ENCODE measurements around the gene ATP9A.
"Not testable (repeated sequence)": the region's sequence is repeated elsewhere in the genome, so short reads cannot be mapped to it uniquely, and the experiment has no call there.

The ATP9A gene

DNA sequence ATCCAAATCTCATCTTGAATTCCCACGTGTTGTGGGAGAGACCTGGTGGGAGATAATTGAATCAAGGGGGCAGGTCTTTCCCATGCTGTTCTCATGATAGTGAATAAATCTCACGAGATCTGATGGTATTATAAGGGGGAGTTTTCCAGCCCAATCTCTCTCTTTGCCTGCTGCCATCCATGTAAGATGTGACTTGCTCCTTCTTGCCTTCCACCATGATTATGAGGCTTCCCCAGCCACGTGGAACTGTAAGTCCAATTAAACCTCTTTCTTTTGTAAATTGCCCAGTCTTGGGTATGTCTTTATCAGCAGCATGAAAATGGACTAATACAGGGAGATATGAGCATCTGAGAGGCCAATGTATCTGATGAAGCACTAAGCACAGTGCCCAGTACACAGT lies 199.7 kb downstream of the ATP9A start:
- DNase-seq (ENCODE audit: low spot score in 2 of 2); H3K36me3 ChIP-seq (replicated peaks); H3K27me3 ChIP-seq (ENCODE audit: low read depth); H3K9me3 ChIP-seq; in situ Hi-C loops (cut with MboI; ENCODE audit: low sequenced_read_pairs); H3K4me1 ChIP-seq; H3K4me3 ChIP-seq: not testable (repeated sequence)

DNA sequence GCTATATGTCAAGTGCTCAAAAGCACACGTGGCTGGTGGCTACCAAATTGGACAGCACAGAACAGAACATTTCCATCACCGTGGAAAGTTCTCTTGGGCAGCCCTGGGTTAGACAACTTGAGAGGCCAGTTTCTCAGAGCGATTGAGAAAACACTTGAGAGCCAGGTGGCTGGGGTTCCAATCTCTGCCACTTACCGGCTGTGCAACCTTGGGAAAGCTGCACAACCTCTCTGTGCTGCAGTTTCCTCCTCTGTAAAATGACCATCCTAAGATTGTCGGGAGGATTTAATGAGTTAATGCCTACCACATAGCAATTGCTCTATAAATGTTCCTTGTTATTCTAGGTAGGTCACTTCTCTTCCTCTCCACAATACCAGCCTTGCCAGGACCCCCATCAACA lies 200.6 kb downstream of the ATP9A start:
- H3K4me1 ChIP-seq: peaks cover 8% of the 10 kb centered on the region
- in situ Hi-C loops (cut with MboI; ENCODE audit: low sequenced_read_pairs): no loop called here
- H3K4me3 ChIP-seq: no peak overlapping the region
- no peaks in the 10 kb centered on the region for H3K9me3 ChIP-seq
- no peaks in the 10 kb centered on the region for H3K27me3 ChIP-seq (ENCODE audit: low read depth)
- DNase-seq (ENCODE audit: low spot score in 2 of 2): no peak
- no peaks in the 10 kb centered on the region for H3K36me3 ChIP-seq (replicated peaks)

DNA sequence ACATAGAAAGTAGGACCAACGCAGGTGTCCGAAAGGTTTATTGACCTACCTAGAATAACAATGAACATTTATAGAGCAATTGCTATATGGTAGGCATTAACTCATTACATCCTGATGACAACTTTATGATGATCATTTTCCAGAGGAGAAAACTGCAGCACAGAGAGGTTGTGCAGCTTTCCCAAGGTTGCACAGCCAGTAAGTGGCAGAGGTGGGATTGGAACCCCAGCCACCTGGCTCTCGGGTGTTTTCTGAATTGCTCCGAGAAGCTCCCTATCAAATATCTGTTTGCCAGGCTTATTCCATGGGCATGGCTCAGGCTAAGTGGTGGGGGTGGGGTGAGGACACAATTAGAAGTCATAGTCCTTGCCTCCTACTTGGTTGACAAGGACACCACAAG lies 201.6 kb downstream of the ATP9A start:
- H3K4me1 ChIP-seq: peaks cover 12% of the 10 kb centered on the region
- H3K4me3 ChIP-seq: no peak overlapping the region
- H3K36me3 ChIP-seq (replicated peaks): no peaks in the 10 kb centered on the region
- no peaks in the 10 kb centered on the region for H3K9me3 ChIP-seq
- DNase-seq (ENCODE audit: low spot score in 2 of 2): no peak
- no peaks in the 10 kb centered on the region for H3K27me3 ChIP-seq (ENCODE audit: low read depth)
- in situ Hi-C loops (cut with MboI; ENCODE audit: low sequenced_read_pairs): no loop called here

DNA sequence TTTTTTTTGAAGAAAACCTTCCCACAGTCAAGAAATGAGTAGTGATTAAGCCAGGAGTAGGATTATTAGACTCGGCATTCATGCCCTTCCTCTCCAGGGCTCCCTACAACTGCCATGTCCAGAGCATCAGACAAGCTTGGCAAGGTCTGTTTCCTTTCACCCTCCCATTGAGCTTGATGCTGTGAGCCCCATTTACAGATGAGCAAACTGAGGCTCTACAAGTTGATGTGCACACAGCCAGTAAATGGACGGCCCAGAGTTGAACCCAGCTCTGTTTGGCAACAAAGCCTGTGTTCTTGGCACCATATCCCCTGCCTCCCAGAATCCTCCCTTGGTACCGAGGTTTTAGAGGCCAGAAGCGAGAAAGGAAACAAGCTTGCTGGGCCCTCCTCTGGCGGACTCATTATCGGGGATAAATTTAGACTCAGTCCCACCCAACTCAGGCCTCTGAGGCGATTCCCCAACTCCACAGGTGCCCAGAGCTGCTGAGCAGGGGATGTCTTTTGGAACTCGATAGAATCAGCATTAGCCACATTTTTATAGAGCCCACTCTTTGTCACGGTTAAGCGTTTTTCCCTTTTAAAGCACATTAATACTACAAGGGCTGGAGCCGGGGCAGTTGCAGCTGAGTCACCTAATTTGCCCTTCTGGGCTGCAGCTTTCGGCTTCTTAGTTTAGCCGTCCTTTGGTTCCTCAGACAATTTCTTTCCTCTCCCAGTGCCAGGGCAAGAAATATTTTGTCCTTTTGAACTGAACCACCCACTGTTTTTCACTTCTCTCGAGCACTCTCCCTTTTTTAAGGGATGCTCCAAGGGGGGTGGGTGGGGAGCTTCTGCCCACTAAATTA lies 202.7 kb downstream of the ATP9A start:
- DNase-seq (ENCODE audit: low spot score in 2 of 2): no peak
- H3K27me3 ChIP-seq (ENCODE audit: low read depth): no peaks in the 10 kb centered on the region
- no peaks in the 10 kb centered on the region for H3K36me3 ChIP-seq (replicated peaks)
- H3K9me3 ChIP-seq: no peaks in the 10 kb centered on the region
- peaks cover 18% of the 10 kb centered on the region for H3K4me1 ChIP-seq
- H3K4me3 ChIP-seq: no peak overlapping the region
- in situ Hi-C loops (cut with MboI; ENCODE audit: low sequenced_read_pairs): no loop called here

DNA sequence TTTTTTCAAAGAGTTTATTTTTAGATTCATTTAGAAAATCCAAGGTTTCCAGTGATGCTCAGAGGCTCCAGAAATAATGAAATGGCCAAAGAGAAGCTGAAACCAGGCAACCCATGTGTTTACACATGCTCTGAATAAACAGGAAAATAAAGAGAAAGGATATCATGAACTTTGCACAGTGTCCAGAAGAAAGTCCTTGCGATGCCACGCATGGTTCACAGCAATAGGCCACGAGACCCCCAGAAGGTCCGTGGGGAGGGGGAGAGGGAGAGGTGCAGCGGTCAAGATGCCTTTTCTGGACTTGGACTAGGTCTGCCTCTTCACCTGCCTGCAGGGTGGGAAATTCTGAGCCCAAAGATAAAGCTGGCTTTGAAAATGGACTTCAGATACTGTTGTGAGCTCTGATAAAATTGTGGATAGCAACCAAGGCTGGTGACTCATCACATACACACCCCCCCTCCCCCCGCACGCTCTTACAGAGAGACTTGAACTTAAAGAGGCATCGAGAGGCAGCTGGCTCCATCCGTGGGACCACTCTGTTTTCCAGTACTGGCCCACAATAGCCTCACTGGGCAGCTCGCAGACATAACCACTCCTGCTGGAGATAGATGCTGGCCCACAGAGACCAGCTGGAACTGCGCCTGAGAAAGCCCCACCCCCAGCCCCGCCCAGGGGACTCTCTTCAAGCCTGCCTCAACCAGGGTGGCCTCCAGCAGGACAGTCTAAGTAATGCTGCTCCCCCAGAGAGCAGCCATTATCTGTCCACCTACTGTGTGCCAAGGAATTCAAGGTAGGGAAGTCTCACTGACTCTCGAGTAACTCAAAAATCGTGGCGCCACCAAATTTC lies 204.5 kb downstream of the ATP9A start:
- peaks cover 20% of the 10 kb centered on the region for H3K4me1 ChIP-seq
- H3K9me3 ChIP-seq: no peaks in the 10 kb centered on the region
- DNase-seq (ENCODE audit: low spot score in 2 of 2): peak in 1 of 2 experiments; percentile 69
- H3K36me3 ChIP-seq (replicated peaks): no peaks in the 10 kb centered on the region
- no peaks in the 10 kb centered on the region for H3K27me3 ChIP-seq (ENCODE audit: low read depth)
- in situ Hi-C loops (cut with MboI; ENCODE audit: low sequenced_read_pairs): no loop called here
- no peak overlapping the region for H3K4me3 ChIP-seq

DNA sequence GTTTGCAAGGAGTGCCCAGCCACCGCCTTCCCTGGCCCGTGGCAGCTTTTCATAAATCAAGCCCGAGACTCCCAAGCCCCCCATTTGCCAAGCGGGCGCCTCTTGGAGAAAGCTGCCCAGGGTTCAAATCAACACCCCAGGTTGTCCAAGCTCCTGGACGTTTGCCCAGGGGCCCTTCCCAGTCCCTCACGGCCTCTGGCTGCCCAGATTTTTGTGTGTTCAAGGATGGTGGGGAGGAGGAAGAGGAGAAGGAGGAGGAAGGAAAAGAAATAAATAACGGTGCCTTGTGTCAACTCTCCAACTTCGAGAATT lies 205.1 kb downstream of the ATP9A start:
- Histone ChIP-seq H3K9me3 (no peaks in the 10 kb centered on the region), H3K4me3 (peak overlapping the region; percentile 34), H3K27me3 (ENCODE audit: low read depth) (no peaks in the 10 kb centered on the region), H3K36me3 (replicated peaks) (no peaks in the 10 kb centered on the region), H3K4me1 (peaks cover 20% of the 10 kb centered on the region)
- DNase-seq (ENCODE audit: low spot score in 2 of 2): no peak
- in situ Hi-C loops (cut with MboI; ENCODE audit: low sequenced_read_pairs): no loop called here

DNA sequence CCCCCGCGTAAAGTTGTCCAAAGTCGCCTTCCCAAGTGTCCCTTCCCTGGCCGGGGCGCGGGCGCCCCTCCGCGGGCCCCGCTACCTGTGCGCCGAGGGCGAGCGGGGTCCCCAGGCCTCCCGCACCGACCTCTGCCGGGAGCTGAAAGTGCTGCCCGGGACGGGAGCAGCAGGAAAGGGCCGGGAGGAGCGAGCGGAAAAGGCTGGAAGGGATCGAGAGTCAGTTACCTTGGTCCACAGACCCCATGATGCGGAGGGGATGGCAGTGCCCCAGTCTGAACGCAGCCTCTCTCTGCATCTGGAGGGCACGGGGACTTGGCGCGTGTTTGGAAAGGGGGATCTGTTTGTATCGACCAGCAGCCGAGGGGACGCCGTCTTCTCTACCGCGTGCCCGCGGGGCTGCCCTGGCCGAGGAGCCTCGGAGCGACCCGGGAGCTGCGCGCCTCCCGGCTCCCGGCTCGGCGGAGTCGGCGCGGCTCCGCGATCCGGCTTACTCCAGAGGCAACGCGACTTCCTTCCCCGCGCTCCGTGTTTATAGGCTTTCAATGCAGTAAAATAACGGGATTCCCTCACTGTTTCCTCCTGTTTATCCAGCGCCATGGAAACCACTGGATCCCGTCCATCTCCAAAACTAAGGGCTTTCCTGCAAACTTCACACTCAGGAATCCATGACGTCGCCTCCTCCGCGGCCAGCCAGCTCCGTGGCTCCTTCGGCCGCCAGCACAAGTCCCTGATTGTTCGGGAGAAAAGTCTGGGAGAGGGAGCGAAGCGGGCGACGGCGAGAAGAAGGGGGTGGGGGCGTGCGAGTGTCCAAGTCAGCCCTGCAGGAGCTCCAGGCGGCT lies 205.6 kb downstream of the ATP9A start:
- in situ Hi-C loops (cut with MboI; ENCODE audit: low sequenced_read_pairs): no loop called here
- Histone ChIP-seq H3K27me3 (ENCODE audit: low read depth) (no peaks in the 10 kb centered on the region), H3K4me3 (peak overlapping the region; percentile 34), H3K36me3 (replicated peaks) (no peaks in the 10 kb centered on the region), H3K9me3 (no peaks in the 10 kb centered on the region), H3K4me1 (peaks cover 20% of the 10 kb centered on the region)
- peak; percentile 50 to 75 for DNase-seq (ENCODE audit: low spot score in 2 of 2)

DNA sequence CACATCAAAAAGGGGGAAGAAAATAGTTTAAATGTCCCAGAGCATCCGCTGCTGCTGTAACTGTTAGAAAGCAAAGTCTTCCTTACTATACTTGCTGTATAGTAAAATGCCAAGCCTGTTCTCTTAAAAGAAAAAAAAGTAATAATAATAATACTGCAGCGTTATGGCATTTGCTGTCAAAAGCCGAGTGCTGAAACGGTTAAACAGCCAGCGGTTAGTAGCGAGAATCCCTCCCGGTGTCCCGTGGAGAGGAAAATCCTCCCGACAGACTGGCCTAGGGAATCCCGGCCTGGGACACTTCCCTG lies 206.2 kb downstream of the ATP9A start:
- Histone ChIP-seq H3K36me3 (replicated peaks) (no peaks in the 10 kb centered on the region), H3K4me3 (peak overlapping the region; percentile 34), H3K9me3 (no peaks in the 10 kb centered on the region), H3K27me3 (ENCODE audit: low read depth) (no peaks in the 10 kb centered on the region), H3K4me1 (peaks cover 20% of the 10 kb centered on the region)
- in situ Hi-C loops (cut with MboI; ENCODE audit: low sequenced_read_pairs): no loop called here
- DNase-seq (ENCODE audit: low spot score in 2 of 2): no peak

DNA sequence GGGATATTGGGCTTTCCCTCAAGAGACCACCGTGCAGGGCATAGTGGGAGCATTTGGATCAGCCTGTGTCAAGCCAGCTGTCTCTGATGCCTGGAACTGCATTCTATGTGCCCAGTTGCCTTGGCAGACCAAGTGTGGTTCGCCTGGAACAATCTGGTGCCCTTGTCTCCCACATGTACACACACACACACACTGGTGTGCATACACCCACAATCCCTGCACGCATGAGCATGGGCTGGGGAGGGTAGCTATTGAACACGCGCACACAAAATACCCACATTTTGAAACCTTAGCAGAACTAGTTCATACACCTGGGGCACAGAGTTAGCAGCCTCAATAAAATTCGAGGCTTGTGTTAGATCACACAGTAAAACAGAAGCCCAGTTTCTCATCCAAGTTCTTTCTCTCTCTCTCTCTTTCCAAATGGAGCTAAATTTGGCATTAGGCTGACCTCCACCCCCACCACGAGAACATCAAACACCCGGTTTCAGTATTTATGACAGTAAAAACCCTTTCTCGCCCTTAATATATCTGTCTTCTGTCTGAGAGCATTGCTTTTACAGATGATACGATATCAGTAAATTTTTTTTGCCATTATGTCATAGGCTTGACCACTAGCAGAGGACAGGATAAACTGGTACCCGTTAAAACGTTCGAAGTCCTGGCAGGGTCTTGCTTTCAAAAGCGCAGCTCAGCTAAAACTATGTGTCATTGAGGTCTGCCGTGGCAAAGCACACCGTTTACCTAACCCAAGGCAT lies 207.5 kb downstream of the ATP9A start:
- H3K36me3 ChIP-seq (replicated peaks): no peaks in the 10 kb centered on the region
- DNase-seq (ENCODE audit: low spot score in 2 of 2): no peak
- no peaks in the 10 kb centered on the region for H3K27me3 ChIP-seq (ENCODE audit: low read depth)
- in situ Hi-C loops (cut with MboI; ENCODE audit: low sequenced_read_pairs): no loop called here
- no peak overlapping the region for H3K4me3 ChIP-seq
- peaks cover 20% of the 10 kb centered on the region for H3K4me1 ChIP-seq
- H3K9me3 ChIP-seq: no peaks in the 10 kb centered on the region

DNA sequence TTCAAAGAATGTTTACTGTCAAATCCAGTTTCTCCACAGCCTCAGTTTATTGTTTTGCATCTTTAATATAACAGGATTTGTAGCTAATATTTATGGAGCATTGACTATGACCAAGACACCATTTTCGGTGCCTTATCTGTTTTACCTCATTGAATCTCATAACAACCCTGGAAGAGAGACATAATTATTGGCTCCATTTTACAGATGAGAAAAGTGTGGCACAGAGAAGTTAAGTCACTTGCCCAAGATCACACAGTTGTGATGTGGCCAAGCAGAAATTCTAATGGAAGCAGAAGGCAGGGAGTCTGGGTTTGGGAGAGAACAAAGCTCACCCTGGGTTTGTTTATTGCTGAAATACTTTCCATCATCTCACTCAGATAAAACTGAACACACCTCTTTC lies 208.1 kb downstream of the ATP9A start:
- peaks cover 20% of the 10 kb centered on the region for H3K4me1 ChIP-seq
- no peaks in the 10 kb centered on the region for H3K9me3 ChIP-seq
- H3K27me3 ChIP-seq (ENCODE audit: low read depth): no peaks in the 10 kb centered on the region
- in situ Hi-C loops (cut with MboI; ENCODE audit: low sequenced_read_pairs): no loop called here
- no peak overlapping the region for H3K4me3 ChIP-seq
- no peak for DNase-seq (ENCODE audit: low spot score in 2 of 2)
- no peaks in the 10 kb centered on the region for H3K36me3 ChIP-seq (replicated peaks)

DNA sequence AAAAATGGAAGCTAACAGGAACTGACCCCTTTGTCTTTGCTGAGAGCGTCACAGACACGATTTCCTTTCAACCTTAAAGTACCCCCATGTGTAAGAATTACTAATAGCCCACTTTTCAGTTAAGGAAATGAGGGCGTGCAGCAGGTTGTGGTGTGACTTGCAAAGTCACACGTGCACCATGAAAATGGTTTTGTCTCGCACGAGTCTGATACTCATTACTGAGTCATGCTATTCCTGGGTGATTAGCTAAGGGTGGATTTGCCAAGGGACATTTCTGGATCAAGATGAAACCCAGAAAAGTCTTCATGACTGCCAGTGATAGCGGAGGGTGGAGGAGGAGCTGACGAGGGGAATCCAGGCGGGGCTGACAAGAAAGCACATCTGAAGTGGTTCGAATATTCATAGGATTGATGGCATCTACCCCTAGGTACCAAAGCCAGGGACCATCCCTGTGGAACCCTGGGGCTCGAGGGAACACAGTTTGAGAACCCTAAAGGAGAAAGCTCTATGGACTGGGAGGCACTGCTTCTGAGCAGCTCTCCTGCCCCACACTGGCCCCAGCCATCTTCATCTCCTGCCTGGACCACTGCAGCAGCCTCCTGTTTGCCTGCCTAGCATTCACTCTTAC lies 213.5 kb downstream of the ATP9A start:
- Histone ChIP-seq H3K36me3 (replicated peaks) (no peaks in the 10 kb centered on the region), H3K4me3 (no peak overlapping the region), H3K4me1 (no peaks in the 10 kb centered on the region), H3K27me3 (ENCODE audit: low read depth) (no peaks in the 10 kb centered on the region), H3K9me3 (no peaks in the 10 kb centered on the region)
- no peak for DNase-seq (ENCODE audit: low spot score in 2 of 2)
- in situ Hi-C loops (cut with MboI; ENCODE audit: low sequenced_read_pairs): no loop called here

DNA sequence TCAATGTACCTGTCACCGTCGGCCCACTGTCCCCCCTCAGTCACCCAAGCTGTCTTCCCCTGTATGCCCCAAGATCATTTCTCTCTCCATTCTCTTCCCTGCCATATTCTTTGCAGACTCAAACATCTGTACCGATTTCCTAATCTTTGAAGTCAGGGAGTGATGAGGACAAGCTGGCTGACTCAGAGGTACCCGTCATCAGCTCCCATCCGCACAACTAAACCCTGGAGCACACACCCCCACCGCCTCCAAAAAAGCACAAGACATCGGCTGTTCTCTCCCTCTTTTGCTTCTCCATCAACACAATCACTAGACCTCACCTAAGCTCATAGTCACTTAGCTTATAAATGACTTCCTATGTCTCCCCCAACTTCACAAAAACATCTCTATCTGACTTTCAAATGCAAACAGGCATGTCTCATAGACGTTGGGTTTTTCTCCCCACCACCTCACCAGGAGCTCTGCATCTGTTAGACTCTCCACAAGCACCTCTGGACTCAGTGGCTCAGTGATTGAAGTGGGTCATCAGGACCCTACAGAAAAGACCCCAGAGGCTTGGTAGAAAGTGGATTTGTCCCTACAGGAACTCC lies 214.2 kb downstream of the ATP9A start:
- in situ Hi-C loops (cut with MboI; ENCODE audit: low sequenced_read_pairs): no loop called here
- no peak overlapping the region for H3K4me3 ChIP-seq
- H3K36me3 ChIP-seq (replicated peaks): no peaks in the 10 kb centered on the region
- no peaks in the 10 kb centered on the region for H3K9me3 ChIP-seq
- H3K27me3 ChIP-seq (ENCODE audit: low read depth): no peaks in the 10 kb centered on the region
- DNase-seq (ENCODE audit: low spot score in 2 of 2): no peak
- H3K4me1 ChIP-seq: no peaks in the 10 kb centered on the region

DNA sequence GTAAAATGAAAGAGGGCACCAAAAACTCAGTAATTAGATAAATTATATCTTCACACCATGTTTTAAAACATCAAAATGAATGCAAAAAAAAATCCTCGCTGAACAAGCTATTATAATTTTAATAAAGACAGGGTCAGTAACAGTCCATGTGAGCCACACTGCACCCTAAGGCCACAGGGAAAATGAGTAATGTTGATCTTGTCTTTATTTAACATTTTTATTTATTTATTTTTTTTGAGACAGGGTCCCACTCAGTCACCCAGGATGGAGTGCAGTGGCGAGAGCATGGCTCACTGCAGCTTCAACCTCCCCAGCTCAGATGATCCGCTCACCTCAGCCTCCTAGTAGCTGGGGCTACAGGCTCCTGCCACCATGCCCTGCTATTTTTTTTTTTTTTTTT lies 217.0 kb downstream of the ATP9A start:
- Histone ChIP-seq H3K27me3 (ENCODE audit: low read depth) (no peaks in the 10 kb centered on the region), H3K9me3 (no peaks in the 10 kb centered on the region)
- in situ Hi-C loops (cut with MboI; ENCODE audit: low sequenced_read_pairs): no loop called here

More for the DNA sequence above, 217.0 kb downstream of the ATP9A start:
- H3K4me3 ChIP-seq: no peak overlapping the region
- H3K36me3 ChIP-seq (replicated peaks): no peaks in the 10 kb centered on the region
- DNase-seq (ENCODE audit: low spot score in 2 of 2): no peak
- peaks cover 7% of the 10 kb centered on the region for H3K4me1 ChIP-seq

All from HAP-1 (cell line).